DMS114 treated with DMSO at 0.1 percent for 48 hours (cell line): ENCODE measurements around the gene SOX15.

ENCODE experiments used
- DNase-seq: peaks from one replicate; lab custom pipeline; 2025; ENCODE audit not compliant: unreplicated experiment; lab: John Stamatoyannopoulos, UW

SOX15 gene

GRCh38 chr17:7579001-7579833 is 10.7 kb downstream of the SOX15 start, which contains the start of gene CD68:
Gene CD68 (plus strand): TSS chr17:7579638. CDS start chr17:7579678, 40 bp downstream.
- DNase-seq, result peak; percentile 61

- no peak for DNase-seq
Measured at GRCh38 chr17:7577327-7578199, 12.3 kb downstream of the SOX15 start.

- no peak for DNase-seq
Measured at GRCh38 chr17:7576432-7576937, 13.4 kb downstream of the SOX15 start.

GRCh38 chr17:7575959-7576358 is 13.9 kb downstream of the SOX15 start:
- no peak for DNase-seq

- DNase-seq, result no peak
Measured at GRCh38 chr17:7575481-7575883, 14.4 kb downstream of the SOX15 start.

GRCh38 chr17:7574176-7574953 is 15.5 kb downstream of the SOX15 start:
- DNase-seq, result no peak

GRCh38 chr17:7573324-7574080 is 16.4 kb downstream of the SOX15 start:
- peak; percentile 46 for DNase-seq

- DNase-seq, result peak; percentile 95
Measured at GRCh38 chr17:7572588-7573323, 17.1 kb downstream of the SOX15 start.

- no peak for DNase-seq
Measured at GRCh38 chr17:7572338-7572587, 17.6 kb downstream of the SOX15 start.

- no peak for DNase-seq
Measured at GRCh38 chr17:7570351-7570750, 19.5 kb downstream of the SOX15 start.

GRCh38 chr17:7569571-7569970 is 20.3 kb downstream of the SOX15 start:
- DNase-seq, result no peak

- no peak for DNase-seq
Measured at GRCh38 chr17:7563115-7563869, 26.6 kb downstream of the SOX15 start.

- DNase-seq, result no peak
Measured at GRCh38 chr17:7562208-7562605, 27.7 kb downstream of the SOX15 start.

GRCh38 chr17:7561589-7562207 is 28.2 kb downstream of the SOX15 start, which contains the start of gene SENP3:
Gene SENP3 (plus strand): TSS chr17:7561919. CDS start chr17:7563077, 1,158 bp downstream.
- DNase-seq, result peak; percentile 60

- peak; percentile 67 for DNase-seq
Measured at GRCh38 chr17:7561028-7561575, 28.8 kb downstream of the SOX15 start.

GRCh38 chr17:7560172-7561027 is 29.5 kb downstream of the SOX15 start:
- DNase-seq, result peak; percentile 39
